KOPT-K1 (cell line): Measurements from ENCODE around the gene IL32.
"Not testable (repeated sequence)": the region's sequence is repeated elsewhere in the genome, so short reads cannot be mapped to it uniquely, and the experiment has no call there.

Experiments used
- H3K27ac ChIP-seq: fragments of 200-600 bp; sonication (generic); 2 replicates; pipeline ENCODE4 v1.5.1; 2016; ENCODE audit warnings: antibody characterized with exemption, mild to moderate bottlenecking, low read depth, low read length; ENCODE audit not compliant: poor library complexity, severe bottlenecking
- H3K36me3 ChIP-seq: fragments of 200-600 bp; sonication (generic); 2 replicates; pipeline ENCODE4 v1.5.1; 2017; ENCODE audit warnings: antibody characterized with exemption, mild to moderate bottlenecking, low read length, moderate library complexity; ENCODE audit not compliant: insufficient read depth
- H3K9me3 ChIP-seq: fragments of 200-600 bp; sonication (generic); 2 replicates; pipeline ENCODE4 v1.5.1; 2017; ENCODE audit warnings: antibody characterized with exemption, low read length, mild to moderate bottlenecking; ENCODE audit not compliant: insufficient read depth, poor library complexity, severe bottlenecking

The IL32 gene

DNA sequence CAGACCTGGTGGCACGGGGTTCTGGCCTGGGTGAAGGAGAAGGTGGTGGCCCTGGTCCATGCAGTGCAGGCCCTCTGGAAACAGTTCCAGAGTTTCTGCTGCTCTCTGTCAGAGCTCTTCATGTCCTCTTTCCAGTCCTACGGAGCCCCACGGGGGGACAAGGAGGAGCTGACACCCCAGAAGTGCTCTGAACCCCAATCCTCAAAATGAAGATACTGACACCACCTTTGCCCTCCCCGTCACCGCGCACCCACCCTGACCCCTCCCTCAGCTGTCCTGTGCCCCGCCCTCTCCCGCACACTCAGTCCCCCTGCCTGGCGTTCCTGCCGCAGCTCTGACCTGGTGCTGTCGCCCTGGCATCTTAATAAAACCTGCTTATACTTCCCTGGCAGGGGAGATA is 3.7 kb downstream of the IL32 start:
- H3K36me3 ChIP-seq, result peaks cover 28% of the 10 kb centered on the region
- not testable (repeated sequence) for H3K9me3 ChIP-seq
- peak overlapping the region; percentile 69 for H3K27ac ChIP-seq

DNA sequence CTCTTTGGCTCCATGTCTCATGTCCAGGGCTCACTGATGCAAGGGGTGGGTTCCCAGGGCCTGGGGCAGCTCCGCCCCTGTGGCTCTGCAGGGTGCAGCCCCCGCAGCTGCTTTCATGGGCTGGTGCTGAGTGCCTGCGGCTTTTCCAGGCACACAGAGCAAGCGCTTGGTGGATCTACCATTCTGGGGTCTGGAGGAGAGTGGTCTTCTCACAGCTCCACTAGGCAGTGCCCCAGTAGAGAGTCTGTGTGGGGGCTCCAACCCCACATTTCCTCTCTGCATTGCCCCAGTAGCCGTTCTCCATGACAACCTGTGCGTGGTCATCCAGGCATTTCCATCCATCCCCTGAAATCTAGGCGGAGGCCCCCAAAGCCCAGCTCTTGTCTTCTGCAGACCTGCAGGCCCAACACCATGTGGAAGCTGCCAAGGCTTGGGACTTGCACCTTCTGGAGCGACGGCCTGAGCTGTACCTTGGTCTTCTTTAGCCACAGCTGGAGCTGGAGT is 5.2 kb downstream of the IL32 start:
- Histone ChIP-seq H3K27ac (peak overlapping the region; percentile 69), H3K36me3 (peaks cover 28% of the 10 kb centered on the region), H3K9me3 (no peaks in the 10 kb centered on the region)

- H3K27ac ChIP-seq, result peak overlapping the region; percentile 69
- H3K36me3 ChIP-seq, result peaks cover 28% of the 10 kb centered on the region
- H3K9me3 ChIP-seq, result no peaks in the 10 kb centered on the region
These were observed 6.2 kb downstream of the IL32 start for GRCh38 chr16:3071655-3072054.

- H3K9me3 ChIP-seq, result not testable (repeated sequence)
- H3K27ac ChIP-seq, result peak overlapping the region; percentile 69
- H3K36me3 ChIP-seq, result peaks cover 28% of the 10 kb centered on the region
These were observed 6.7 kb downstream of the IL32 start for GRCh38 chr16:3072148-3072547.

GRCh38 chr16:3072576-3073263 is 7.3 kb downstream of the IL32 start:
- peaks cover 22% of the 10 kb centered on the region for H3K36me3 ChIP-seq
- not testable (repeated sequence) for H3K9me3 ChIP-seq
- H3K27ac ChIP-seq, result peak overlapping the region; percentile 99

- H3K27ac ChIP-seq, result peak overlapping the region; percentile 99
- peaks cover 14% of the 10 kb centered on the region for H3K36me3 ChIP-seq
- no peaks in the 10 kb centered on the region for H3K9me3 ChIP-seq
These were observed 8.0 kb downstream of the IL32 start for GRCh38 chr16:3073448-3073847.

- Histone ChIP-seq H3K36me3 (no peaks in the 10 kb centered on the region), H3K27ac (peak overlapping the region; percentile 99), H3K9me3 (no peaks in the 10 kb centered on the region)
These were observed 9.6 kb downstream of the IL32 start for GRCh38 chr16:3074860-3075522.

DNA sequence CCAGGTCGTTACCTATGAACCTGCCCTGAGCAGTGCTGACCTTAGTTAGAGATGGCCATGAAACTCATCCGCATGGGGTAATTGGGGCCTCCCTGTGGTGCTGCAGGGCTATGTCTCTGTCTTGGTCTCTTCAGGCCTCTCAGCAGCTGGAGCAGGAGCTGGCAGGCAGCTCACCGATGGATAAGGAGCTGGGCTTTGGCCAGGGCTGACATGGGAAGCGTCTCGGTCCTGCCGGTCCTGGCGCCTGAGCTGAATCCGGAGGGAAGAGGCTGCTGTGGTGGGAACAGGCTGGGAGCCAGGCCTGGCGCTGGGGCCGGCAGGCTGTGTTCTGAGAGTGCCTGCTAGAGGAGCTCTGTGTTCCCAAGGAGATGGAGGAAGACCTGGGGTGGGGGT is 10.1 kb downstream of the IL32 start:
- Histone ChIP-seq H3K27ac (peak overlapping the region; percentile 99), H3K36me3 (no peaks in the 10 kb centered on the region), H3K9me3 (peaks cover 2% of the 10 kb centered on the region)

DNA sequence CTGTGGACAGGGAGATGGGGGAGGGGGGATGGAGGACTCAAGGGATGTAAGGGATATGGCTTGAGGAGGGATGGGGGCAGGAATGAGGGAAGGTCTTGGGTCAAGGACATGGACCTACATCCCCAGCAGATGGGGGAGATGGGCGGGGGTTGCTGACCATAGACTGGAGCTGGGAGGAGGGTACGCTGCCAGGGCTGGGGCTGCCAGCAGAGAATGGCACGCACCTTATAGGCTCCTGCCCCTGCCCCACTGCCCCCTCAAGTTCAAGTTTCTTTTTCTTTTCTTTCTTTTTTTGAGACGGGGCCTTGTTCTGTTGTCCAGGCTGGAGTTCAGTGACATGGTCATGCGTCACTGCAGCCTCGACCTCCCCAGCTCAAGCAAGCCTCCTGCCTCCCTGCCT is 10.5 kb downstream of the IL32 start:
- peak overlapping the region; percentile 99 for H3K27ac ChIP-seq

GRCh38 chr16:3076577-3076976 is 11.1 kb downstream of the IL32 start:
- Histone ChIP-seq H3K27ac (peak overlapping the region; percentile 99), H3K9me3 (peaks cover 9% of the 10 kb centered on the region), H3K36me3 (no peaks in the 10 kb centered on the region)

More for the DNA sequence above, 10.5 kb downstream of the IL32 start:
- not testable (repeated sequence) for H3K36me3 ChIP-seq, H3K9me3 ChIP-seq

GRCh38 chr16:3080024-3080423 is 14.6 kb downstream of the IL32 start:
- H3K27ac ChIP-seq, result no peak overlapping the region
- H3K9me3 ChIP-seq, result peaks cover 9% of the 10 kb centered on the region

DNA sequence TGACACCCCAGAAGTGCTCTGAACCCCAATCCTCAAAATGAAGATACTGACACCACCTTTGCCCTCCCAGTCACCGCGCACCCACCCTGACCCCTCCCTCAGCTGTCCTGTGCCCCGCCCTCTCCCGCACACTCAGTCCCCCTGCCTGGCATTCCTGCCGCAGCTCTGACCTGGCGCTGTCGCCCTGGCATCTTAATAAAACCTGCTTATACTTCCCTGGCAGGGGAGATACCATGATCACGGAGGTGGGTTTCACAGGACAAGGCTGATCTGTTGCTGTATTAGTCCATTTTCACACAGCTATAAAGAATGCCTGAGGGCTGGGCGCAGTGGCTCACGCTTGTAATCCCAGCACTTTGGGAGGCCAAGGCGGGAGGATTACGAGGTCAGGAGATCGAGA is 16.5 kb downstream of the IL32 start:
- not testable (repeated sequence) for H3K27ac ChIP-seq, H3K36me3 ChIP-seq, H3K9me3 ChIP-seq

More at GRCh38 chr16:3080024-3080423, 14.6 kb downstream of the IL32 start:
- no peaks in the 10 kb centered on the region for H3K36me3 ChIP-seq

GRCh38 chr16:3083408-3083807 is 18.0 kb downstream of the IL32 start:
- H3K27ac ChIP-seq, H3K9me3 ChIP-seq, H3K36me3 ChIP-seq: not testable (repeated sequence)

DNA sequence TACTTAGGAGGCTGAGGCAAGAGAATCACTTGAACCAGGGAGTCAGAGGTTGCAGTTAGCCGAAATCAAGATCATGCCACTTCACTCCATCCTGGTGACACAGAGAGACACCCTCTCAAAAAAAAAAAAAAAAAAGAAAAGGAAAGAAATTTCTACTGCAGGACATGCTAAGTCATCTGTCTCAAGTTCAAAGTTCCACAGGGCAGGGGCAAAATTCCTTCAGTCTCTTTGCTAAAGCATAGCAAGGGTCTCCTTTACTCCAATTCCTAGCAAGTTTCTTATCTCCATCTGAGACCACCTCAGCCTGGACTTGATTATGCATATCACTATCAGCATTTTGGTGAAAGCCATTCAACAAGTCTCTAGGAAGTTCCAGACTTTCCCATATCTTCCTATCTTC is 19.1 kb downstream of the IL32 start:
- Histone ChIP-seq H3K9me3 (peaks cover 9% of the 10 kb centered on the region), H3K27ac (no peak overlapping the region), H3K36me3 (no peaks in the 10 kb centered on the region)

- Histone ChIP-seq H3K27ac (no peak overlapping the region), H3K9me3 (peaks cover 9% of the 10 kb centered on the region), H3K36me3 (no peaks in the 10 kb centered on the region)
These were observed 19.7 kb downstream of the IL32 start for GRCh38 chr16:3084969-3085670.
